LNCAP (cell line): ENCODE measurements around the gene GPR62.

ENCODE experiments used
- TF ChIP-seq, protein P1 (sequence below): fragments of 450-650 bp; IDR thresholded peaks from 2 replicates; pipeline ENCODE4 v1.5.1; 2017; ENCODE audit warnings: mild to moderate bottlenecking

Gene GPR62

DNA sequence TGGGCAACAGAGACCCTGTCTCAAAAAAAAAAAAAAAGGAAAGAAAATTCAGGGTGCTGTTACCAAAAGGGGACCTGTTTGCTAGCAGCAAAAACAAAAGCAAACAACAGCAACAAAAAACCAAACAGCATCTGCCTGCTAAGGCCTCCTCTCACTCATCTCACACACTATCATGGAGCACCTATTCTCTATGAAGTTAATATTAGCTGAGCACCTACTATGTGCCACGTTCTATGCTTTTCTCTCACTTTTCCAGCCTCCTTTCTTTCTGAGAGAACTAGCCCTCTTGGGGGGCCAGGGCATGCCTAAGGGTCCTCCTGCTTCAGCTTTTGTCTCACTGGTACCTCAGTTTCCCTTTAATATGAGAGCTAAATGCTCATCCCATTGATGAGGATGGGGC is 468 bp upstream of the GPR62 start:
- TF ChIP-seq, protein P1, sequence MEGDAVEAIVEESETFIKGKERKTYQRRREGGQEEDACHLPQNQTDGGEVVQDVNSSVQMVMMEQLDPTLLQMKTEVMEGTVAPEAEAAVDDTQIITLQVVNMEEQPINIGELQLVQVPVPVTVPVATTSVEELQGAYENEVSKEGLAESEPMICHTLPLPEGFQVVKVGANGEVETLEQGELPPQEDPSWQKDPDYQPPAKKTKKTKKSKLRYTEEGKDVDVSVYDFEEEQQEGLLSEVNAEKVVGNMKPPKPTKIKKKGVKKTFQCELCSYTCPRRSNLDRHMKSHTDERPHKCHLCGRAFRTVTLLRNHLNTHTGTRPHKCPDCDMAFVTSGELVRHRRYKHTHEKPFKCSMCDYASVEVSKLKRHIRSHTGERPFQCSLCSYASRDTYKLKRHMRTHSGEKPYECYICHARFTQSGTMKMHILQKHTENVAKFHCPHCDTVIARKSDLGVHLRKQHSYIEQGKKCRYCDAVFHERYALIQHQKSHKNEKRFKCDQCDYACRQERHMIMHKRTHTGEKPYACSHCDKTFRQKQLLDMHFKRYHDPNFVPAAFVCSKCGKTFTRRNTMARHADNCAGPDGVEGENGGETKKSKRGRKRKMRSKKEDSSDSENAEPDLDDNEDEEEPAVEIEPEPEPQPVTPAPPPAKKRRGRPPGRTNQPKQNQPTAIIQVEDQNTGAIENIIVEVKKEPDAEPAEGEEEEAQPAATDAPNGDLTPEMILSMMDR, result no peak

DNA sequence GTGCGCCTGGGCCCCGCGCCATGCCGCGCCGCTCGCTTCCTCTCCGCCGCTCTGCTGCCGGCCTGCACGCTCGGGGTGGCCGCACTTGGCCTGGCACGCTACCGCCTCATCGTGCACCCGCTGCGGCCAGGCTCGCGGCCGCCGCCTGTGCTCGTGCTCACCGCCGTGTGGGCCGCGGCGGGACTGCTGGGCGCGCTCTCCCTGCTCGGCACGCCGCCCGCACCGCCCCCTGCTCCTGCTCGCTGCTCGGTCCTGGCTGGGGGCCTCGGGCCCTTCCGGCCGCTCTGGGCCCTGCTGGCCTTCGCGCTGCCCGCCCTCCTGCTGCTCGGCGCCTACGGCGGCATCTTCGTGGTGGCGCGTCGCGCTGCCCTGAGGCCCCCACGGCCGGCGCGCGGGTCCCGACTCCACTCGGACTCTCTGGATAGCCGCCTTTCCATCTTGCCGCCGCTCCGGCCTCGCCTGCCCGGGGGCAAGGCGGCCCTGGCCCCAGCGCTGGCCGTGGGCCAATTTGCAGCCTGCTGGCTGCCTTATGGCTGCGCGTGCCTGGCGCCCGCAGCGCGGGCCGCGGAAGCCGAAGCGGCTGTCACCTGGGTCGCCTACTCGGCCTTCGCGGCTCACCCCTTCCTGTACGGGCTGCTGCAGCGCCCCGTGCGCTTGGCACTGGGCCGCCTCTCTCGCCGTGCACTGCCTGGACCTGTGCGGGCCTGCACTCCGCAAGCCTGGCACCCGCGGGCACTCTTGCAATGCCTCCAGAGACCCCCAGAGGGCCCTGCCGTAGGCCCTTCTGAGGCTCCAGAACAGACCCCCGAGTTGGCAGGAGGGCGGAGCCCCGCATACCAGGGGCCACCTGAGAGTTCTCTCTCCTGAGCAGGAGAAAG is 951 bp downstream of the GPR62 start:
- TF ChIP-seq, protein P1, result no peak

DNA sequence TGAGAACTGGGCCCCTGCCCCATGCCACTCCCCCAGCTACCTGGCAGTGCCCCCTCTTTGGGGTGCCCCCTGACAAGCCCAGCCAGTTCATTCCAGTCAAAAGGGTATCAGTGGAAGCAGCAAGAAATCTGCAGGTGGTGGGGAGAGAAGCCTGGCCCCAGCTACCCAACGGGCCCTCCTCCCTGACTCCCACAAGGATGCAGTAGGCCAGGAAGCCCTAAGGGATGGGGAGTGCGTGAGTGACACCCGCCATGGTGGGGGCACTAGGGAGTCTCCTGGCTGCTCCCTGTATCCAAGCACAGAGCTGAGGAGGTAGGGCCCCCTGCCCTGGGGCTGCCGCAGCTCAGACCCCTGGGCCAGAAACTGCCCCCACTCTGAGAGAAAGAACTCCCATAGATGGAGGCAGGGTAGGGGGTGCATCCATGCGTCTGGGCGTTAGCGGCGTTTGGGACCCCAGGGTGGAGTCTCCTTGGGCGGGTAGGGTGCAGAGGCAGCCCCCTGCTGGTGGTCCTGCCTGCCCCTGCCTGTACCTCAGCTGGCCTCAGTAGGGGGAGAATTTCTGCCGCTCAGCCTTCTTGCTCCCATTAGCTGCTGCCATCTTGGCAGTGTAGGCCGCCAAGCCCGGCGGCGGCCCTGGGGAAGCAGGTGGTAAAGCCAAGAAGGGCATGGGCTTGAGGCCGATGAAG is 2.5 kb downstream of the GPR62 start:
- TF ChIP-seq, protein P1, result no peak

DNA sequence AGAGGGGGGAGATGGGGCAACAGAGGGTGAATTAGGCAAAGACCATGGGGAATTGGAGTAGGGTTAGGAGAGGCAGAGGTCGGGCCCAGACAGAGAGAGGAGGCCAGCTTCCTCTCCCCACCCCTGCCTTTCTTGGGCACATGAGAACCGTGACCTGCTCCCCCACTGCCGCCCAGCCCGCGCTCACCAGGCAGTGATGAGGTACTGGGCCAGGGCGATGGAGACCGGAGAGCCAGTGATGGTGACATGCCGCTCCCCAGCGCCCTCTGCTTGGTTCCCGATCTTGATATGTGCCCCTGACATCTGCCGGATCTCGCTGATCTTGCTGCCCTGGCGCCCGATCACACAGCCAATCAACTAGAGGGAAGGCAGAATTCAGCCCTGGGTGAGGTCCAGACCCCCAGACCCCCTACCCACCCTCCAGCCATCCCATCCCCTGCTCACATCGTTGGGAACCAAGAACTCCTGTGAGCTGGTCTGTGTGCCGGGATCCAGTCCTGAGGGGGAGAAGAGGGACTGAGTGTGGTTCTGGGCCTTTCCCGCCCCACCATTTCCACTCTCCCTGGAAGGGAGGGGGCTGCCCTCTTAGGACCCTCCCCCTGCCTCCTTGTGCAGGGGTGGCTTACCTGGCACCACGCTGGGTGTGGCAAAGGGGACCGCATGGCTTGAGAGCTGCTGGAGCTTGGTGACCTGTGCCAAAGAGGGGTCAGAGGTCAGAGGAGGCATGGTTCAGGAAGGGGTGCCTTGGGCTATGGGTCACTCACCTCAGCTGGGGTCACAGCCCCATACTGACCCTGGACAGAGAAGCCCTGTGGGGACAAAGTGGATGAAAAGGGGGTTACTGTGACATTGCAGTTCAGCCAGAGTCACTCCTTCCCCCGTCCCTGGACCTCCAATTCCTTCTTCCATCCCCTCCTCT is 3.7 kb downstream of the GPR62 start:
- TF ChIP-seq, protein P1, result no peak

DNA sequence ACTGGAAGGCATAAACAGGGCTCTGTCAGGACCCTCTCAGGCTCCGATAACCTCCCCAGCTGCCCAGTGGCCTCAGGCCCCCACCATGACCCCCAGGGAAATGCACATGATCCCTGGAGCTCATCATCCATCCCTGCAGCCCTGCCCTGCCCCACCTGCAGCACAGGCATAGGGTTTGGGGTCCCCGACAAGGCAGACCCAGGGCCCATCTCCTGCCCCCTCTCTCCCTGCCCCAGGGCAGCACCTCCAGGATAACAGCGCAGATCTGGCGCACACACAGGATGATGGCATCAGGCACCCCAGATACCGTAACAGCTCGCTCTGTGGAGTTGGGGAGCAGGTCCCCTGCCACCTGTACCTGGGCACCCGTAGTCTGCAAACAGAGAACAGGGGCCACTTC is 4.5 kb downstream of the GPR62 start:
- TF ChIP-seq, protein P1, result no peak

DNA sequence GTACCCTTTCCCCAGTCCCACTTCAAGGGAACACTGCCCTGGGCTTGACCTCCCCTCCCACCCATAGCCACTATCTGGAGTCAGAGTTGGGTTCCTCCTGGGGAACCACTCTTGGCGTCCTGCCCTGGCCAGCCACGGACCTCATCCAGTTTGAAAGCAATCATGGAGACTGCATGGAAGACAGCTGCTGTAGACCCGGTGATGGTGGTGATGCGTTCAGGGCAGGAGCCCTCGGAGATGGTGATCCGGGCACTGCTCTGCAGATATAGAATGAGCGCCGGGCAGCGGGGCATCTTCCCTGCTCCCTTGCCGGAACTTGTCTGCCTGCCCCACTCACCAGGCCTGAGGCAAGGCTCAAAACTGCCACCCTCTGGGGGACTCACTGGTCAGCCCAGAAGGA is 5.2 kb downstream of the GPR62 start:
- TF ChIP-seq, protein P1, result no peak

DNA sequence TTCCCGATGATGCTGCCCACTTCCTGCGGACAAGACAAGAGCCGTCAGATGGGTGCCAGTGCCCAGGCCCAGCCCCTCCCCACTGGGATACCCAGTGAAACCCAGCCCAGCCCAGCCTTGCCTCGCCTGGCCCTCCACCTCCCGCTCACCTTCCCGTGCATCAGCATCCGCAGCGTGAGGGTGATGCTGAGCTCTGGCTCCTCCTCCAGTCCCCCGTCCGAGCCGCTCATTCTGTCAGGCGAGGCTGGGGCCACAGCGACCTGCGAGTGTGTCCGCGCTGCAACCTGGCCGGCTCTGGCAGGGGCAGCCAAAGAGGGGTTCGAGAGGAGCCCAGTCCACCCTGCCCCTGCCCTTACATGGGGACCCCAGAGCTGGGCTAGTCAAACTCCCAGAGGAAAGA is 5.8 kb downstream of the GPR62 start:
- TF ChIP-seq, protein P1, result no peak
